GM13977 (cell line): ENCODE data around the gene CLBA1.

Experiments used
- DNase-seq: peaks from one replicate; pipeline ENCODE4 v3.0.0; 2012; ENCODE audit warnings: low spot score
- CTCF ChIP-seq: IDR thresholded peaks from 2 replicates; pipeline ENCODE4 v1.5.1; 2012; ENCODE audit warnings: mild to moderate bottlenecking, control low read depth; ENCODE audit not compliant: insufficient read depth; ENCODE audit errors: extremely low read depth, missing control alignments
- in situ Hi-C: fragments of 300-500 bp; cut with MboI; formaldehyde crosslinking; loops from one replicate; pipeline ENCODE4 v1.12.0; 2022; ENCODE audit warnings: low sequenced_read_pairs, low pct_unique_long_range_greater_than_20kb, mixed read lengths, inconsistent platforms; ENCODE audit not compliant: unreplicated experiment

CLBA1 gene

GRCh38 chr14:105018414-105018813 is 32.8 kb downstream of the CLBA1 start:
- no peak for TF ChIP-seq CTCF
- in situ Hi-C loops: no loop called here
- no peak for DNase-seq

- peak; percentile 72 for DNase-seq
- in situ Hi-C loops: no loop called here
These were observed 34.5 kb downstream of the CLBA1 start for GRCh38 chr14:105019861-105020814.

GRCh38 chr14:105020815-105021655 is 35.4 kb downstream of the CLBA1 start, which contains the start of gene CDCA4:
Gene CDCA4, minus strand, starts transcription at chr14:105021083. Its CDS starts 9,154 bp downstream, at chr14:105011929.
- in situ Hi-C loops: no loop called here
- peak; percentile 100 for DNase-seq
- no peak for TF ChIP-seq CTCF

More at GRCh38 chr14:105019861-105020814, 34.5 kb downstream of the CLBA1 start:
- peak; percentile 10 for TF ChIP-seq CTCF

GRCh38 chr14:105021656-105022275 is 36.2 kb downstream of the CLBA1 start:
- peak; percentile 53 for DNase-seq
- in situ Hi-C loops: no loop called here
- TF ChIP-seq CTCF: peak; percentile 36

GRCh38 chr14:105022276-105022670 is 36.7 kb downstream of the CLBA1 start:
- no peak for TF ChIP-seq CTCF
- in situ Hi-C loops: no loop called here
- no peak for DNase-seq

GRCh38 chr14:105023144-105023543 is 37.6 kb downstream of the CLBA1 start:
- in situ Hi-C loops: no loop called here
- TF ChIP-seq CTCF: no peak
- no peak for DNase-seq
